ENCODE measurements around the gene FN3K.

- TF ChIP-seq GATA3 (IDR thresholded peaks at IDR 0.05; ENCODE audit: low read depth, low read length) (no peak), GATA2 (IDR thresholded peaks at IDR 0.05; ENCODE audit: low read depth, low read length) (no peak)
Observed at GRCh38 chr17:82789806-82790205, 54.4 kb downstream of the FN3K start.
